Spleen (tissue), 7 donors: ENCODE data around the gene ZC3H18.

ENCODE experiments used
- CTCF ChIP-seq, 11 experiments: fragments of 200-600 bp in 7 of 11; fragments of 450-650 bp in 4 of 11; sonication (generic) in 4 of 11; IDR thresholded peaks in 8 of 11; conservative IDR thresholded peaks in 3 of 11; 1 replicate in 7 of 11; 2 replicates in 4 of 11; pipeline versions ENCODE4 v1.4.0 to v1.8.0; 2016 to 2021; ENCODE audit warnings: antibody characterized with exemption in 11 of 11, inconsistent platforms in 4 of 11, mild to moderate bottlenecking in 1 of 11
- POLR2A ChIP-seq, 3 donors: fragments of 450-650 bp; IDR thresholded peaks; one replicate each; pipeline ENCODE4 v1.5.1; 2017; ENCODE audit warnings: antibody characterized with exemption in 3 of 3, mild to moderate bottlenecking in 1 of 3
- donor health status: DM: no; HTN: no; CAD: no; lungs with moderate emphysema.
- donor health status: DM: no; HTN: no; CAD: no.
- donor health status: DM: no; HTN: no; CAD: no.

DNA sequence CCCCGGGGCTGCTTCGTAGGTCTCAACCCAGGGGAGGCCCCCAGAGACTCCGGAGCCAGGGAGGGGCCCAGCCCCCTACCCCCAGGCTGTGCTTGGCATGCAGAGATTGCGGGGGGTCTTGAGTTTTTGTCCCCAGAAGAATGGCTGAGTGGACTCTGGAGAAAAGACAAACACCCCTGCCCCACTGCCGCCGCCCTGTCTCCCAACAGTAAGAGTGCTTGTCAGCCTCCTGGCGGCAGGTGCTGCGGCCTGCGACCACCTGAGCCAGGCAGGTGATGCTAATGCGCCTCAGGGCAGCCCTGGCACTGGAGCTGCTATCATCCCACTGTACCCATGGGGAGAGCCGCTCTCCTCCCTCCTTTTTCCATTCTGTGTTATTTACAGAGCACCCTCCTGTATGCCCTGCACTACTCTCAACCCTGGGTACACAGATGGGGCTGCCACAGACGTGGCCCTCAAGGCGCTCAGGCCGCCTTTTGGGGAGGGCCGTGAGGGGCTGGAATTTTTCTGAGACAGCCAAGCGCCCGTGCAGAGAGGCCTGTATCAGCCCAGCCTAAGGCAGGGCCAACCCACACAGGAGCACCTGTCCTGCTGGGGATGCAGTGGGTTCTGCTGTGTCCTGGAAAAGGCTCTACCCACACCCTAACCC lies 65.6 kb downstream of the ZC3H18 start:
- no peak for TF ChIP-seq CTCF (IDR thresholded peaks at IDR 0.05 in 8 of 11, conservative IDR thresholded peaks at IDR 0.05 in 3 of 11)
- TF ChIP-seq POLR2A (IDR thresholded peaks at IDR 0.05), result no peak
